ENCODE data around the gene TNFAIP8. TPM values are rescaled to one million over a fixed set of nuclear protein-coding genes. Genes with fewer than 3 reads are reported as not detected.

The TNFAIP8 gene
- total and polyA plus RNA-seq, 2 donors (not counting 1 experiment from before 2014, with no cell fraction given), result 67.3 to 109 TPM

- intact Hi-C loops (cut with micrococcal nuclease), result loop anchor here (5.0 kb wide), 1 partner anchor 330 kb away; the partner anchor contains the start of gene DTWD2
Observed at GRCh38 chr5:119316906-119317305, 38.9 kb upstream of the TNFAIP8 start.

More at GRCh38 chr5:119316906-119317305, 38.9 kb upstream of the TNFAIP8 start:
- no peak overlapping the region for H3K4me3 ChIP-seq (ENCODE audit: control extremely low read depth in 1 of 5, extremely low read depth in 1 of 5, insufficient read depth in 1 of 5, low read depth in 2 of 5, low read length in 4 of 5)
- no peaks in the 10 kb centered on the region for H3K27me3 ChIP-seq (replicated peaks in 1 of 4; ENCODE audit: control extremely low read depth in 1 of 4, control insufficient read depth in 3 of 4, insufficient read depth in 4 of 4, low read length in 3 of 4)
- peaks cover 99% of the 10 kb centered on the region for H3K79me2 ChIP-seq (ENCODE audit: control insufficient read depth, insufficient read depth, low read length)
- ChIA-PET POLR2A (interaction anchor here (1.8 kb wide), 1 partner anchor 40 kb away, joined by 7 read pairs; the partner anchor contains the start of gene TNFAIP8), CTCF (interaction anchor here (0.6 to 11.6 kb wide), 6 partner anchors 12 to 118 kb away, joined by 3 to 195 read pairs (median 17); no protein-coding TSS in a partner anchor)
- ATAC-seq (ENCODE audit: low read depth) (no peak), DNase-seq (no peak)
- no peaks in the 10 kb centered on the region for H4K20me1 ChIP-seq (ENCODE audit: control insufficient read depth, insufficient read depth, low read length, poor library complexity, severe bottlenecking)
- peak overlapping the region; percentile 39 for H3K4me2 ChIP-seq (replicated peaks; ENCODE audit: low read depth, low read length, poor library complexity, severe bottlenecking)
- no peaks in the 10 kb centered on the region for H3K36me3 ChIP-seq (replicated peaks in 1 of 2; ENCODE audit: control extremely low read depth in 1 of 2, control insufficient read depth in 1 of 2, extremely low read depth in 1 of 2, insufficient read depth in 2 of 2, low read length in 1 of 2)
- H3K9me3 Mint-ChIP-seq (ENCODE audit: insufficient read depth), result no peaks in the 10 kb centered on the region
- H3K4me1 ChIP-seq (ENCODE audit: control insufficient read depth in 2 of 2, insufficient read depth in 2 of 2, low read length in 2 of 2), result peaks cover 90 to 94% of the 10 kb centered on the region in 2 donors
- peak overlapping the region; percentile 71 for H3K27ac Mint-ChIP-seq
- H3K27ac ChIP-seq (ENCODE audit: low read length in 2 of 2), result peak overlapping the region; percentile 57 to 65
- peak overlapping the region; percentile 29 for H2AFZ ChIP-seq (ENCODE audit: insufficient read depth, low read depth, low read length, poor library complexity, severe bottlenecking)
- no peaks in the 10 kb centered on the region for H3K9me3 ChIP-seq (ENCODE audit: control extremely low read depth in 1 of 3, control insufficient read depth in 2 of 3, insufficient read depth in 1 of 3, low read length in 2 of 3)
- peaks cover 92% of the 10 kb centered on the region for H3K4me1 Mint-ChIP-seq
- TF ChIP-seq EZH2 (IDR thresholded peaks at IDR 0.05; ENCODE audit: borderline replicate concordance, insufficient read depth, low read depth, low read length, poor library complexity, severe bottlenecking) (no peak), CTCF (IDR thresholded peaks at IDR 0.05) (no peak)
- no peak overlapping the region for H3K9ac ChIP-seq (ENCODE audit: low read length)
- WGBS (ENCODE audit: insufficient coverage), result no CpG with 5 or more reads among the region's 3 CpGs
- H3K4me3 Mint-ChIP-seq, result no peak overlapping the region
- H3K27me3 Mint-ChIP-seq, result no peaks in the 10 kb centered on the region
